Measurements from ENCODE around the gene SPON2.
"Not testable (repeated sequence)": the region's sequence is repeated elsewhere in the genome, so short reads cannot be mapped to it uniquely, and the experiment has no call there.

The SPON2 gene

GRCh38 chr4:1156069-1156468, 16.3 kb downstream of the SPON2 start:
- no peak overlapping the region for H3K27ac ChIP-seq
- no peak for DNase-seq (ENCODE audit: low read depth, low spot score)

DNA sequence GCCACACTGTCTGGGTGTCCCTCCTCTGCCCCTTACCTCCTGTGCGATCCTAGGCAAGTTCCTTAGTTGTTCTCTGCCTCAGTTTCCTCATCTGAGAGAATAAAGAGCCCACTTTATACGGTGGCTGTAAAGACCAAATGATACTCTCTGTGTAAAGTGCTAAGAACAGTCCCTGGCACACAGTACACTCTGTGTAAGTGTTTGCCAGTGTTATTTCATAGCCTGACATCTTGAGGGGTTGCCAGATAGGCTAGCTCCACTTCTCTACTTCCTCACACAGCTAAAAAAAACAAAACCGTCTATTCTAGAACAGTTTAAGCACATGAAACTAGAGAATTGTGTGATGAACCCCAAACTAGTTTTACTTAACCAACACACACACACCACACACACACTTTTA, 17.1 kb downstream of the SPON2 start:
- no peak for DNase-seq (ENCODE audit: low read depth, low spot score)
- H3K27ac ChIP-seq = no peak overlapping the region

GRCh38 chr4:1154523-1155182, 17.7 kb downstream of the SPON2 start:
- no peak for DNase-seq (ENCODE audit: low read depth, low spot score)
- H3K27ac ChIP-seq = no peak overlapping the region

DNA sequence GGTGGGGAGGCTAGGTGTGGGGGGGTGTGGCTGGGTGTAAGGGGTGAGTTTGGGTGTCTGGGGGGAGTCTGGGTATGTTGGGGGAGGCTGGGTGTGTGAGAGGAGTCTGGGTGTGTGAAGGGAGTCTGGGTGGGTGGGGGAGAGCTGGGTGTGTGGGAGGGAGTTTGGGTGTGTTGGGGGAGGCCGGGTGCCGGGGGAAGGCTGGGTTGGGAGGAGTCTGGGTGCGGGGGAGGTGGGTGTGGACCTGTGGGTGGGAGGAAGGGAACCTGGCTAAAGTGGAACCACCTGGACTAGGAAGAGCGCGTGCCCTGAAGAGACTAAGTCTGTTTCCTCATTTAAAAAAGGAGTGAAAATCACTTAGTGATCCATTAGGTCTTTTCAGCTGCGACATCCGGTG, 18.3 kb downstream of the SPON2 start:
- H3K27ac ChIP-seq = no peak overlapping the region
- DNase-seq (ENCODE audit: low read depth, low spot score) = no peak

DNA sequence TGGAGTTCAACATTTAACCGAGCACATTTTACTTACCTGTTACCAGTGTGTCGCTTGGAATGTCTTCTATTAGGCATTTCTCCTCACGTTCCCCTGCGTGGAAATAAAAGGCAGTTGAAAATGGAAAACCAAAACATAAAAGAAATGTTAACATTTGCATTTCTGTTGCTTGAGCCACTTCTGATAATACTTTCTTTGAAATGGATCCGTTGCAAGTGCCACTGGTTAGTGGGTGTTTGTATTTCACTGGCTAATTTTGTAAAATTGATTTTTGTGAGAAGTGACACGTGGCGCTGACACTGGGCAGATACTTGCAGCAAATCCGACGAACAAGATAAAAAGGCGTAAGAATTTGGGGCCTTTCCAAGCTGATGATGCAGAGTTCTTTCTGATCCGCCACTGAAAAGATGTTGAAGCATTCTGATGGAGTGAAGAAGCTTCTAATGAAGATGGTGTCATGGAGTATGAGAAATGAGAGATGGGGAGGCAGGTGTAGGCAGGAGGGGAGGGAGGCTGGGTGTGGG, 18.8 kb downstream of the SPON2 start:
- no peak overlapping the region for H3K27ac ChIP-seq
- no peak for DNase-seq (ENCODE audit: low read depth, low spot score)

DNA sequence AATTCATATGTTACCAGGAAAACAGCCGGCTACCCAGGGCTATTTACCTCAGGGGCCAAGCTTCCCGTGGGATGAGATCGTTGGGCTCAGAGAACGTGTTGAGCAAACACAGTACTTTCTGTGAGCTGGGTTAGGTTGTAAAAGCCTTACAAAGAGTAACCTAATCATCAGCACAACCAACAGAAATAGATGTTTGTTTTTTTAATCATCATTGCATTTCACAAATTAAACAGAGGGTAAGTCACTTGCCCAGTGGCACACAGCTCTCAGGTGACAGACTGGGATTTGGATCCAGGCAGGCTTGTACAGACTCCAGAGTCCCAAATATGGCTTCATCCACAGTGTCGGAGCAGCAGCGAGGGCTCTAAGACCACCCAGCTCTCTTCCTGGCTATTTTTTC, 20.1 kb downstream of the SPON2 start:
- H3K27ac ChIP-seq = no peak overlapping the region
- no peak for DNase-seq (ENCODE audit: low read depth, low spot score)

DNA sequence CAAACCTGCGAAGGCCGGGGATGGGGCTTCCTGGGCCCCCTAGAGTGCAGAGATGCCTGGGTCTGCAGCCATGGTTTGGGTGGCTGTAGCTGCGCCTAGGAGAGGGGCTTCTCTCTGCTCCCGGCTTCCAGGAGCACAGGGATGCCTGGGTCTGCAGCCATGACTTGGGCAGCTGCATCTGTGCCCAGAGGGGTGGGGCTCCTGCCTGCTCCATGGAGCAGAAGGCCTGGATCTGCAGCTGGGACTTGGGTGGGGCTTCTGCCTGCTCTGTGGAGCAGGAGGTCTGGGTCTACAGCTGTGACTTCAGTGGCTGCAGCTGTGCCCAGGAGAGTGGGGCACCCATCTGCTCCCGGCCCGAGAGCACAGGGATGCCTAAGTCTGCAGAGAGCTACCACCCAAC, 20.8 kb downstream of the SPON2 start:
- H3K27ac ChIP-seq = no peak overlapping the region
- DNase-seq (ENCODE audit: low read depth, low spot score) = no peak

GRCh38 chr4:1150875-1151274, 21.5 kb downstream of the SPON2 start:
- no peak for DNase-seq (ENCODE audit: low read depth, low spot score)
- H3K27ac ChIP-seq = no peak overlapping the region

GRCh38 chr4:1139860-1140259, 32.5 kb downstream of the SPON2 start:
- DNase-seq (ENCODE audit: low read depth, low spot score) = no peak
- no peak overlapping the region for H3K27ac ChIP-seq

DNA sequence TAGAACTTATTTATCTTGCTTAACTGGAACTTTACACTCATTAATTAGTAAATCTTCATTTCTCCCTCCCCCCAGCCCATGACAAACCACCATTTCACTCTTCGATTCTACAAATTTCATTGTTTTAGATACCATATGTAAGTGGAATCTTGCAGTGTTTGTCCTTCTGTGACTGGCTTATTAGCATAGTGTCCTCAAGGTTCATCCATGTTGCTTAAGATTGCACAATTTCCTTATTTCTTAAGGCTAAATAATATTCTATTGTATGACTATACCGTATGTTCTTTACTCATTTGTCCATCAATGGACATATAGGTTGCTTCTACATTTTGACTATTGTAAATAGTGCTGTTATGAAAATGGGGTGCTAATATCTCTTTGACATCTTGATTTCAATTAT, 34.5 kb downstream of the SPON2 start:
- H3K27ac ChIP-seq = no peak overlapping the region
- no peak for DNase-seq (ENCODE audit: low read depth, low spot score)

DNA sequence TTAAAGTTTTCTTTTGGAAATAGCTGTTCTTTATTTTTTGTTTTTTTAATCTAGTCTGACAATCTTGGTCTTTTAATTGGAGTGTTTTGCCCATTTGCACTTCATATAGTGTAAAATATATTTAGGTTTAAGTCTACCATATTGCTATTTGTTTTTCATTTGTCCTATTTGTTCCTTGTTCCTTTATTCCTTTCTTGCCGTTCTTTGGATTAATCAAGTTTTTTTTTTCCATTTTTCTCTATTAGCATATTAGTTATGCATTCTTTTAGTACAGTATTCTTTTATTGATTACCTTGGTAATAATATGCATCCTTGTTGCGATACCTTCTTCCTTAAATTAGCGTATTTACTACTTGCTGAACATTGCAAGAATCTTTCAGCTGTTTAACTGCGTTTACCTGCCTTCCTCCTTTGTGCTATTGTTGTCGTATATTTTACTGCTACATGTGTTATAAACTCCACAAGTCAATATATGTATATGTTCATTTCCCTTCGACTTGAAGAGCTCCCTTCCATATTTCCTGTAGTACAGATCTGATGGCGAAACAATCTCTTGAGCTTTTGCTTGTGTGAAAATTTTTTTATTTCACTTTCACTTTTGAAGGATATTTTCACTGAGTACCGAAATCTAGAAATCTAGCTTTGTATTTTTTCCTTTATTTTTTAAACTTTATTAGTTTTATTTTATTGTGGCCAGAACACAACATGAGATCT, 35.2 kb downstream of the SPON2 start:
- no peak for DNase-seq (ENCODE audit: low read depth, low spot score)

GRCh38 chr4:1136048-1136447, 36.3 kb downstream of the SPON2 start:
- no peak overlapping the region for H3K27ac ChIP-seq
- no peak for DNase-seq (ENCODE audit: low read depth, low spot score)

More for the DNA sequence above, 35.2 kb downstream of the SPON2 start:
- H3K27ac ChIP-seq = no peak overlapping the region

DNA sequence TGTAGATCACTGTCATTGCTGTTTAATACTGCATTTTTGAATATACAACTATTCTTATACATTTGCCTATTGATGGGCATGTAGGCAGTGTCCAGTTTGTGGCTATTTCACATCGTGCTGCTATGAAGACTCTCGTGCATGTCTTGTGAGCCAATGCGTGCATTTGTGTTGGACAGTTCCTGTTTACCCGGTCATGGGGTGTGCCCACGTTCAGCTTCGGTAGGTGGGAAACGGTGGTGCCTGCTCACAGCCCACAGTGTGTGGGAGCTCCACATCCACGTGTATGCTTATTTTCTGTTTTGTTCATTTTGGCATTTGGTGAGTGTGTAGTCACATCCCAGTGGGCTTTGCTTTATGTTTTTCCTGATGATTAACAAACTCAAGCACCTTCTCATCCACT, 39.4 kb downstream of the SPON2 start:
- H3K27ac ChIP-seq = no peak overlapping the region
- DNase-seq (ENCODE audit: low read depth, low spot score) = no peak

DNA sequence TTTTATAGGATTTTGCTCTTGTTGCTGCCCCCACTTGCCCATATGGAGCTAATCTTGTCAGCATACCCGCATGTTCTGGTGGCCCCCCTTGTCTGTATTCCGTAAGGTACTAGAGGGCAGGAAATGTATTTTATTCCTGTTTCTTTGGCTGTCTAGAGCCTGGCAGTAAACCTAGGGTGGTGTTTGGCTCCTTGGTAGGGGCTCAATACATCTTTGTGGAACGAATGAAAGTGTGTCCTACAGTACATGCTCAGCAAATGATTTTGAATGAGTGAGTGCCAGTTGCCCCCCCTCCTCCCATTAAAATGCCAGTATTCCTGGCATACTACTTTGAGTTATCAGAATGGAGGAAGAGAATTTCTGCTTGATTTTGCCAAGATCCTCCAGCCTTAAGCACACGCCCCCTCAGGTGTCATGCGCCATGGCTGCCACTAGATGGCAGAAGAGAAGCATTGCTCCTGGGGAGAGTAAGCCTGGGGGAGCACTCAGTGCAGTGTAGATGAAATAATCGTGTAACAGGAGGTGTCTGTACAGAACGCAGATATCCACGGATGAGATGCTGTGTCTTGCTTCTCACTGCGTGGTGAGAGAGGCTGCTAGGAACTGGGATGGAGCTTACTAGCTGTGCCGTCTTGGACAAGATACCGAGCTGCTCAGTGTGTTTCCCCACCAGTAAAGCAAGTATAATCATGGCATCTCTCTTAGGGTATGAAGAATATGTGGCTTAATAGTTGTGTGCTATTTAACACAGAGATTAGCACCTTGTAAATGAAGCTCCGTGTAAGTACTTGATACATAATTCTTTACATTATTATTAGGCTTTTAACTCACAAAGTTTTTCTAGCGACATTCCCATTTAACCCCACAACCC, 41.8 kb downstream of the SPON2 start:
- DNase-seq (ENCODE audit: low read depth, low spot score) = no peak
- no peak overlapping the region for H3K27ac ChIP-seq

DNA sequence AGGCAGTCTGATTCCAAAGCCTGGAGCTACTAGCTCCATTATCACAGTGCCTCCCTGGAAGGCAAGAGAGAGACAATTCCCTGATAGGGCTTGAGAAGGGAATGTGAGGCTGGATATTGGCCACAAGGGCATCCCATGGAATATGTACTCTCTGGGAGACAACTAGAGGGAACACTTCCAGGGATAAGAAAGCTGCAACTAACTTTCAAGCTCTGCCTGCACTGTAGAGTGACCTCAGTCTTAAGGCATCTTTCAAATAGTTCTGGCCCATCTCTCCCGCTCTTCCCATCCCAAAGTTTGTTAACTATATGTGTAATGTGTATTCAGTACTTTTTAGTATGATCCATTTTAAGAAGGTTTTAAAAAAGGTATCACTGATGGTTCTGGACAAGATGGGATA, 45.9 kb downstream of the SPON2 start:
- DNase-seq (ENCODE audit: low read depth, low spot score) = no peak
- no peak overlapping the region for H3K27ac ChIP-seq

DNA sequence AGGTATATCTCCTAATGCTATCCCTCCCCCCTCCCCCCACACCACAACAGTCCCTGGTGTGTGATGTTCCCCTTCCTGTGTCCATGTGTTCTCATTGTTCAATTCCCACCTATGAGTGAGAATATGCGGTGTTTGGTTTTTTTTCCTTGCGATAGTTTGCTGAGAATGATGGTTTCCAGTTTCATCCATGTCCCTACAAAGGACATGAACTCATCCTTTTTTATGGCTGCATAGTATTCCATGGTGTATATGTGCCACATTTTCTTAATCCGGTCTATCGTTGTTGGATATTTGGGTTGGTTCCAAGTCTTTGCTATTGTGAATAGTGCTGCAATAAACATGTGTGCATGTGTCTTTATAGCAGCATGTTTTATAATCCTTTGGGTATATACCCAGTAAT, 46.9 kb downstream of the SPON2 start:
- DNase-seq (ENCODE audit: low read depth, low spot score) = not testable (repeated sequence)

GRCh38 chr4:1124818-1125217, 47.6 kb downstream of the SPON2 start:
- no peak for DNase-seq (ENCODE audit: low read depth, low spot score)

More for the DNA sequence above, 46.9 kb downstream of the SPON2 start:
- H3K27ac ChIP-seq = not testable (repeated sequence)

GRCh38 chr4:1122505-1122904, 49.9 kb downstream of the SPON2 start:
- H3K27ac ChIP-seq = no peak overlapping the region
- DNase-seq (ENCODE audit: low read depth, low spot score) = no peak

More at GRCh38 chr4:1124818-1125217, 47.6 kb downstream of the SPON2 start:
- no peak overlapping the region for H3K27ac ChIP-seq
